HG03159 (cell line): ENCODE data around the gene TOR3A.
"Not testable (repeated sequence)": the region's sequence is repeated elsewhere in the genome, so short reads cannot be mapped to it uniquely, and the experiment has no call there.

Experiments used
- ATAC-seq: cut with Tn5 transposase; IDR thresholded peaks from one replicate; pipeline ENCODE4 v1.9.1; 2021; ENCODE audit warnings: mild to moderate bottlenecking, moderate library complexity; ENCODE audit not compliant: unreplicated experiment

TOR3A gene

GRCh38 chr1:179081687-179082332, at the start of gene TOR3A:
TSS of gene TOR3A (plus strand) at chr1:179082070. CDS start at chr1:179082129, 59 bp downstream.
- peak; percentile 83 for ATAC-seq

DNA sequence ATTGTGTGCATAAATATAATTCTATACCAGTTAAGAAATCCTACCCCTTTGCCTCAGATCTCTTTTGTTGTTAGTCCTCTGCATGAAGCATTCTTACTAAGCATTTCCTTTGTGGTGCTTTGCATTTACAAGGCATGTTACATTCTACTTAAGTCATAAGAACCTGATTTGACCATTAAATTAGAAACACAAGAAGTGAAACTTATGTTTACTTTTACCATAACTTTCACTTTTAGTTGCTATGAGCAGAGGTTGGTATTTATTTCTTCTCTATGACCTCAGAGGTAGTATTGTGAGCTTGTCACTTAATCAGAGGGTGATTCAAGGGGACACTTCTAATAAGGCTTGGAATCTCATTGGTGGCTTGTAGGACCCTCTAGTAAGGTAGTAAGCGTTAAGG, 47.1 kb upstream of the TOR3A start:
- ATAC-seq: peak; percentile 84

GRCh38 chr1:179036844-179037465, 44.9 kb upstream of the TOR3A start:
- ATAC-seq: peak; percentile 54

DNA sequence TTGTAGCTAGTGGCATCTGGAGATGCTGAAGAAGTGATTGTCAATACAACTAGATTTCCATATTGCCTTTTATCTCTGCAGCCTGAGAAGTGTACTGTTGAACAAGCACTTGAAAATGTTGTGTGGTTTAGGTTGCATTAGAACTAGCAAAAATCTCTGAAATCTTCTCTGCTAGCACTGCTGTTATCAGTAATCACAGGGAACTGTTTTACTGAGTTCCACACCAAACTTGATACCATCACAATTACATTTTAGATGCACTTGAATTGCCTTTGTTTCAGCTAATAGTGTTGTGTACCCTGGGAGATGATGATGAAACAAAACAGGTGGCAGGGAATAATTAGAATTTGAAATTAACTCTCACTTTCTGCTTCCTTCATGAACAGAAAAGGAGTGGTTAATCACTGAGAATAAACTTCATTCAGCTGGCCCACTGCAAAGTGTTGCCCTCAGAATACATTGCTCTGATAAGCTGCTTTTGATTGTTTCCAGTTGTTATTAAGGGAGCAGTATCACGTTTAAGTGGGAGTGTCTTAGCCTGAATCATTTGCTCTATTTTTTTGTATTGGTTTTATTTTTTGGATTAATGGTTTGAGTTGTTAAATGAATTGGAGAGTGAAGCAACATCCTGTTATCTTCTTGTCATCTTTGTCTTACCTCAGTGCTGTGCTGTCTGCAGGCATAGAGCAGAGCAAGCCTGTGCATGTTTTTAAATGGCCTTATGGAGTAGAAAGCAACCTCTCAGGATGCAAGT, 43.2 kb upstream of the TOR3A start:
- ATAC-seq: no peak

GRCh38 chr1:179039502-179040174, 42.2 kb upstream of the TOR3A start:
- not testable (repeated sequence) for ATAC-seq

DNA sequence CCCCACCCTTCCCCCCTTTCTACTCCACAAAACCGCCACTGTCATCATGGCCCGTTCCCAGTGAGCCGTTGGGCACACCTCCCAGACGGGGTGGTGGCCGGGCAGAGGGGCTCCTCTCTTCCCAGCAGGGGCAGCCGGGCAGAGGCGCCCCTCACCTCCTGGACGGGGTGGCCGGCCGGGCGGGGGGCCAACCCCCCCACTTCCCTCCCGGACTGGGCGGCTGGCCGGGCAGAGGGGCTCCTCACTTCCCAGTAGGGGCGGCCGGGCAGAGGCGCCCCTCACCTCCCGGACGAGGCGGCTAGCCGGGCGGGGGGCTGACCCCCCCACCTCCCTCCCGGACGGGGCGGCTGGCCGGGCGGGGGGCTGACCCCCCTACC, 41.7 kb upstream of the TOR3A start:
- not testable (repeated sequence) for ATAC-seq

- ATAC-seq: no peak
Observed at GRCh38 chr1:179042087-179042486, 39.8 kb upstream of the TOR3A start.

GRCh38 chr1:179042700-179043099, 39.2 kb upstream of the TOR3A start:
- no peak for ATAC-seq

DNA sequence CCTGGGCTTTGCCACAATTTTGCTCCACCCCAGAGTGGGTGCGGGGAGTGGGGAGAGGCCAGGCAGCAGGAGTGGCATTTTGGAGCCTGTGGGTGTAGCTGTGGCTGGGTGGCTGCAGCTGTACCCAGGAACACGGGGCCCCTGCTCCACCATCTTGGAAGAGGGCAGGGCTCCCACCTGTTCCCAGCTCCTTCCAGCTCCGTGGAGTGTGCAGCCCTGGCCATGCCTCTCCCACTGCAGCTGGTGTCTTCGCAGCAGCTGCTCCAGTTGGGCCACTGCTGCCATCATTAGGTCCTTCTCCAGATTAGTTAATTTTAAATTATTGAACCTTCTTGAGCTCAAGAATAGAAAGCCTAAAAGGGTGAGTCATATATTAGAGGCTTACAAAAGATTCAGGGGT, 38.6 kb upstream of the TOR3A start:
- no peak for ATAC-seq

GRCh38 chr1:179043907-179044306, 38.0 kb upstream of the TOR3A start:
- ATAC-seq: no peak

DNA sequence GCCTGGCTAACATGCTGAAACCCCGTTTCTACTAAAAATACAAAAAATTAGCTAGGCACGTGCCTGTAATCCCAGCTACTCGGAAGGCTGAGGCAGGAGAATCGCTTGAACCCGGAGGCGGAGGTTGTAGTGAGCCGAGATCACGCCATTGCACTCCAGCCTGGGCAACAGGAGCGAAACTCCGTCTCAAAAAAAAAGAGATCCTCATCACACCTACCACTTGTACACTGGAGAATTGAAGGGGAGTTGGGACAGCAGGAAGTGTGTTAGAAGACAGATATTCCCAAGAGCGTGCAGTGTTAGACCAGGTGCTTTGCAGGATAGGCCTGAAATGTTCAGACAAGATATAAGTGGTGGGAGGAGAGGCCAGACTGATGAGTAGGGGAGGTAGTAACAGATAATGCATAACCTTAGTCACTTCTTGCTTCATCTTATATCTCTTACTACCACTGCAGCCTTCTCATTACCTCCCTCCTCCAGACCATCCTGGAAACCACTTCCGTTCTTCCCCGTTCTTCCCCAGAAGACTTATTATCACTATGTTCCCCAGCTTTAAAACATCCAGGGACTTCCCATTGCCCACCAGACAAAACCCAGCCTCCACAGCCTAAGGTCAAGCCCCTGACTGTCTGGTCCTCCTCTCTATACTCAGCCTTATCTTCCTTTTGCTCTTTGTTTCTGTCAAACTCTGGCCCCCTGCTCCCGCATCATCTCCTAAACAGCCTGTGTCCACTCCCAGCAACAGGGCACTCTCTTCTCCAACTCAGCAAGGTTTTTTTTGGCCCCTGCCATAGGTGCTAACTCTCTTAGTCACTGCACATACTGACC, 34.8 kb upstream of the TOR3A start:
- ATAC-seq: no peak

- no peak for ATAC-seq
Observed at GRCh38 chr1:179047636-179047997, 34.3 kb upstream of the TOR3A start.

- ATAC-seq: no peak
Observed at GRCh38 chr1:179048339-179049124, 33.3 kb upstream of the TOR3A start.

GRCh38 chr1:179052776-179053175, 29.1 kb upstream of the TOR3A start:
- no peak for ATAC-seq

DNA sequence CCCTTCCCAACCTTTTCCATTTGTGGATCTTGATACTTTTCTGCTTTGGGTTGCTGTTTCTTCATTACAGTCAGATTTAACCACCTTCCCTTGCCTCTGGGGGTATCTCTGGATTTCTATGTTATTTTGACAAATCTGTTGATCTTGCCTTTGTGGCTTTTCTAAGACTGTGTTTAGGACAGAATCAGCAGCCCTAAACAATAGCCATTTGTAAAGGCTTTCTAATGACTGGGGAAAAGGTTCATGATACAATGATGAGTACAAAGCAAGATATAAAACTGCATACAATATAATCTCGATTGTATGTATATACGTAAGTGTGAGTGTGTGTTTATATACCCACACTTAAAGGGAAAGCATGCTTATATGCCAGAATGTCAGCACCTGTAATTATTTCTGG, 28.4 kb upstream of the TOR3A start:
- ATAC-seq: no peak

DNA sequence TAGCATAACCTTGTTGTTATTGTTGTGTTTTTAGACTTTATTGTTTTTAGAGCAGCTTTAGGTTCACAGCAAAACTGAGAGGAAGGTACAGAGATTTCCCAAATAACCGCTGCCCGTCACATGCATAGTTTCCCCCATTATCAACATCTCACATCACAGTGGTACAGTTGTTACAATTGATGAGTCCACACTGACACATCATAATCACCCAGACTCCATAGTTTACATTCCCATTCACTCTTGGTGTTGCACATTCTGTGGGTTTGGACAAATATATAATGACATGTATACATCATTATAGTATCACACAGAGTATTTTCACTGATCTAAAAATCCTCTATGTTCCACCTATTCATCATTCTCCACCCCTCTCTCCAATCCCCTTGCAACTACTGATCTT, 25.9 kb upstream of the TOR3A start:
- no peak for ATAC-seq

DNA sequence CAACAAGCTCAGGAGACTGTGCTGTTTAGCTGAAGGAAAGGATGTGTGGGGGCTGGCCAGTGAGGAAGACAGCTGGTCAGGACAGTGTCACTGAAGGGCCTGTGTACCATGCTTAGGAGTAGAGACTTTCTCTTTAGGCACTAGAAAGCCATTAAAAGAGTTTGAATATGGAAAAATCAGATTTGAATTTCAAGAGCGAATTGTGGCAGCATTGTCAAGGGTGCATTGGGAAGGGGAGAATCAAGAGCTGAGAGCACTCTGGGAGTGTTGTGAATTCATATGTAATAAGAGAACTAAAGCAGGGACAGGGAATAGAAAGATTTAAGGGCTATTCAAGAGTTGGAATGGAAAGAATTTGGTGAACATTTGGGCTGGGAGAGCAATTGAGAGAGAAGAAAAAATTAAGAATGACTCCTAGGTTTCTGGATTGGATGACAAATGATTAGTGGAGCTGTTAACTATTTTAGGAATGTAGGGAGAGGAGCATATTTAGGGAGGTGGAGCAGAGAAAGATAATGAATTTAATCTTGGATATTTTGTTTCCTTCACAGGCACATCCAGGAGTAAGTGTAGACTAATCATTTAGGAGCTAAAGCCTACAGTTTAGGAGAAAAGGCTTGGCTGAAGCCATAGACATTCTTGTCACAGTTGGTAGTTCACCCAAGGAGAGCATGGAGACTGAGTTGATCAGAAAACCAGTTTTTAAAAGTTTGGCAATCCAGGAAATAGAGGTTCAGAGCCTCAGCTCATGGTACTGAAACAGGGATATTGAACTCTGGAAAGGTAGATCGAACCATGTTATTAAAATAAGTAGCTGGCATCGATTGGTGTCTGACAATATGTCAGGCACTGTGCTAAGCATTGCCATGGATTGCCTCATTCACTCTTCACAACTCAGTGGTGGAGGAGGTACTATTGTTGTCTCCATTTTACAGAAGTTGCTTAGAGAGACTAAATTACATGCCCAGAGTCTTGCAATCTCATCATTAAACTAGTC, 23.1 kb upstream of the TOR3A start:
- no peak for ATAC-seq

- no peak for ATAC-seq
Observed at GRCh38 chr1:179061360-179062282, 20.2 kb upstream of the TOR3A start.
